IMR-90 (cell line): ENCODE data around the gene KCNK10.

Experiments used
- BHLHE40 ChIP-seq: fragments of 150-350 bp; IDR thresholded peaks from 2 replicates; pipeline ENCODE4 v1.6.1; 2016; ENCODE audit warnings: mild to moderate bottlenecking, low read depth, low read length
- CEBPB ChIP-seq: IDR thresholded peaks from 2 replicates; pipeline ENCODE4 v1.6.1; 2012; ENCODE audit warnings: low read depth, low read length, improper control_type of control experiment
- CTCF ChIP-seq: conservative IDR thresholded peaks from 2 replicates; pipeline ENCODE4 v1.5.1; 2012; ENCODE audit warnings: mild to moderate bottlenecking, low read depth, low read length, improper control_type of control experiment
- POLR2A ChIP-seq: IDR thresholded peaks from 2 replicates; pipeline ENCODE4 v1.6.1; 2012; ENCODE audit warnings: mild to moderate bottlenecking, low read depth, low read length

DNA sequence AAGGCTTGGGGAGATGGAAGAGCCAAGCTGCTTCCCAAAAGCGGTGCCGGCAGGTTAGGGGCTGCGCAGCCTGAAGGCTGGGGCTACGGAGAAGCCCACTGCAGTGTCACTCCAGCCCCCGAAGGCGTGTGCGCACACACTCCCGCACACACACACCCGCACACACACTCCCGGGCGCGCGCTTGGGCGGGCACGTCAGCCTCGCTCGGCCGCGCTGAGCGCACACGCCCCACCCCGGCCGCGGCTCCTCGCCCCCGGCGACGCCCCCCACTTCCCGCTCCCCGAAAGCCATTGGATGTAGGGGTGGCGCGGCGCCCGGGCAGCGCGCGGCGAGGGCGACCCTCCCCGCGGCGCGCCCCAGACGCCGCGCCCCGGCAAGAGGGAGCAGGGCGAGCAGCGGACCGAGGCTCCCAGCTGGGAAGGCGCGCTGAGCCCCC lies at the start of gene KCNK10:
- TF ChIP-seq POLR2A (no peak), CEBPB (no peak), CTCF (no peak), BHLHE40 (no peak)
